Mesenchymal stem cell (in vitro differentiated cells and primary cell): ENCODE results near the gene C17orf50.
A peak's percentile ranks its signal among the peaks of the same experiment; 100 is the strongest.

Experiments used
- DNase-seq: peaks from one replicate; pipeline ENCODE4 v3.0.0-alpha.2; 2013
- H2AFZ ChIP-seq: one replicate; pipeline ENCODE4 v1.6.1; 2013; ENCODE audit warnings: low read depth, mild to moderate bottlenecking, control low read depth, inconsistent platforms, low read length, moderate library complexity
- H2AK5ac ChIP-seq: 2 replicates; pipeline ENCODE4 v1.6.1; 2013; ENCODE audit warnings: low read length, moderate library complexity, mild to moderate bottlenecking, inconsistent platforms; ENCODE audit not compliant: severe bottlenecking
- H2BK120ac ChIP-seq: one replicate; pipeline ENCODE4 v1.6.1; 2013; ENCODE audit warnings: low read depth, mild to moderate bottlenecking, inconsistent platforms, low read length, moderate library complexity
- H2BK12ac ChIP-seq, 2 experiments: one replicate each; pipeline ENCODE4 v1.6.1; 2013; ENCODE audit warnings: inconsistent platforms in 2 of 2, low read length in 2 of 2, mild to moderate bottlenecking in 2 of 2, moderate library complexity in 2 of 2, control low read depth in 1 of 2
- H2BK15ac ChIP-seq: one replicate; pipeline ENCODE4 v1.6.1; 2013; ENCODE audit warnings: mild to moderate bottlenecking, low read depth, inconsistent platforms; ENCODE audit not compliant: poor library complexity, severe bottlenecking
- H2BK5ac ChIP-seq: 2 replicates; pipeline ENCODE4 v1.6.1; 2013; ENCODE audit warnings: low read depth, mild to moderate bottlenecking, low read length, control low read depth, inconsistent platforms; ENCODE audit not compliant: poor library complexity, severe bottlenecking
- H3K14ac ChIP-seq, 2 experiments: one replicate each; pipeline ENCODE4 v1.6.1; 2013; ENCODE audit warnings: inconsistent platforms in 2 of 2, low read length in 2 of 2, control low read depth in 1 of 2, mild to moderate bottlenecking in 1 of 2, moderate library complexity in 1 of 2
- H3K18ac ChIP-seq, 2 experiments: one replicate each; pipeline ENCODE4 v1.6.1; 2013; ENCODE audit warnings: inconsistent platforms in 2 of 2, low read length in 2 of 2, control low read depth in 1 of 2, low read depth in 1 of 2, mild to moderate bottlenecking in 1 of 2
- H3K23ac ChIP-seq, 2 experiments: one replicate each; pipeline ENCODE4 v1.6.1; 2013; ENCODE audit warnings: inconsistent platforms in 2 of 2, low read length in 2 of 2, mild to moderate bottlenecking in 2 of 2, moderate library complexity in 2 of 2, control low read depth in 1 of 2
- H3K27ac ChIP-seq: 2 replicates; pipeline ENCODE4 v1.5.1; 2013; ENCODE audit warnings: mild to moderate bottlenecking, moderate library complexity, low read length, control low read depth, inconsistent platforms; ENCODE audit not compliant: poor library complexity, severe bottlenecking
- H3K27me3 ChIP-seq, 2 experiments: 2 replicates each; pipeline versions ENCODE4 v1.6.1 to v1.7.0; 2013; ENCODE audit warnings: low read length in 2 of 2, mild to moderate bottlenecking in 2 of 2, moderate library complexity in 2 of 2, control low read depth in 1 of 2, inconsistent platforms in 1 of 2; ENCODE audit not compliant: control insufficient read depth in 1 of 2, insufficient read depth in 1 of 2
- H3K36me3 ChIP-seq, 2 experiments: 2 replicates each; pipeline versions ENCODE4 v1.6.1 to v1.7.0; 2013; ENCODE audit warnings: low read length in 2 of 2, control low read depth in 1 of 2, inconsistent platforms in 1 of 2, low read depth in 1 of 2, mild to moderate bottlenecking in 1 of 2; ENCODE audit not compliant: insufficient read depth in 2 of 2, control insufficient read depth in 1 of 2
- H3K4ac ChIP-seq, 2 experiments: one replicate each; pipeline ENCODE4 v1.6.1; 2013; ENCODE audit warnings: inconsistent platforms in 2 of 2, low read length in 2 of 2, mild to moderate bottlenecking in 2 of 2, moderate library complexity in 2 of 2, control low read depth in 1 of 2, low read depth in 1 of 2
- H3K4me1 ChIP-seq: 2 replicates; pipeline ENCODE4 v1.6.1; 2013; ENCODE audit warnings: low read depth, low read length, control low read depth; ENCODE audit not compliant: control insufficient read depth, insufficient read depth
- H3K4me2 ChIP-seq: 2 replicates; pipeline ENCODE4 v1.6.1; 2013; ENCODE audit warnings: low read length, mild to moderate bottlenecking, inconsistent platforms; ENCODE audit not compliant: poor library complexity, severe bottlenecking
- H3K4me3 ChIP-seq, 2 experiments: 2 replicates each; pipeline versions ENCODE4 v1.5.1 to v1.7.0; 2013; ENCODE audit warnings: low read length in 2 of 2, mild to moderate bottlenecking in 2 of 2, control low read depth in 1 of 2, low read depth in 1 of 2; ENCODE audit not compliant: insufficient read depth in 1 of 2
- H3K79me1 ChIP-seq: replicated peaks from 2 replicates; pipeline ENCODE4 v1.6.1; 2013; ENCODE audit warnings: mild to moderate bottlenecking, control low read depth, low read length, inconsistent platforms; ENCODE audit not compliant: poor library complexity, severe bottlenecking
- H3K9ac ChIP-seq: 2 replicates; pipeline ENCODE4 v1.7.0; 2013; ENCODE audit warnings: mild to moderate bottlenecking, low read length, moderate library complexity
- H3K9me3 ChIP-seq: 2 replicates; pipeline ENCODE4 v1.7.0; 2013; ENCODE audit warnings: mild to moderate bottlenecking, low read length; ENCODE audit not compliant: control insufficient read depth
- H4K8ac ChIP-seq: one replicate; pipeline ENCODE4 v1.6.1; 2013; ENCODE audit warnings: inconsistent platforms, mild to moderate bottlenecking, low read length, moderate library complexity
- H4K91ac ChIP-seq: one replicate; pipeline ENCODE4 v1.6.1; 2013; ENCODE audit warnings: mild to moderate bottlenecking, low read length, inconsistent platforms
- WGBS: methylation state at CpG from one replicate; pipeline ENCODE4 v1.1.7; 2013; ENCODE audit warnings: mixed read lengths; 5-methylcytosine and 5-hydroxymethylcytosine counted together

C17orf50 gene

DNA sequence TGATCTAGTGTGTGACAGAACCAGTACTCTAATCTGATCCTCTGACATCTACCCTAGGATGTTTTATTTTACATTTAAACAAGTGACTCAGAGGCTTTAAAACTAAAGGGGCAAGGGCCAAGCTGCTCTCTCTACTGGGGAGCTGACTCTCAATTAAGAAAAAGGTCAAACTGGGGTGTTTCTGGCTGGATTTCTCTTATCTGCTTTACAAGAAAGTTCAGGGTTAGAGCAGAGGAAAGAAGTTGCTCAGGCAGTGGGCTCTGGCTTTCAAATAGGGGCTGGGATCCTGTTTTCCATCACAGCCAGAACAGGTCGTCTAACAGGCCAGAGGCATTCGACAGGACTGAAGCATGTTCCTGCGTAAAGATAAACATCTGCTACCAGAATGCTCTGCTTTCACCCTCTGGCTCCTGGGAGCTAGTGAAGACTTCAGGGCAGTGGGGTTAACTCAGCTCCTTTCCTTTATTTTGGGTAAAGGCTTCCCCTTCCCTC is 26.3 kb downstream of the C17orf50 start:
- Histone ChIP-seq H2AFZ (no peak overlapping the region), H3K14ac (no peak overlapping the region), H3K9ac (no peak overlapping the region), H2BK5ac (no peak overlapping the region), H3K27ac (no peak overlapping the region), H4K91ac (no peak overlapping the region), H3K36me3 (no peaks in the 10 kb centered on the region), H2BK120ac (no peak overlapping the region), H3K4me1 (peaks cover 4% of the 10 kb centered on the region), H2BK12ac (no peak overlapping the region), H3K9me3 (no peaks in the 10 kb centered on the region), H3K4me2 (no peak overlapping the region), H3K23ac (no peak overlapping the region), H2BK15ac (no peak overlapping the region), H3K4me3 (no peak overlapping the region), H3K4ac (no peak overlapping the region), H2AK5ac (peak overlapping the region; percentile 38), H3K79me1 (no peaks in the 10 kb centered on the region), H3K27me3 (peaks cover 21 to 46% of the 10 kb centered on the region in 2 experiments), H3K18ac (no peak overlapping the region), H4K8ac (no peak overlapping the region)
- peak; percentile 82 for DNase-seq
- 0% methylated on average over 3 of the region's 3 CpGs for WGBS

DNA sequence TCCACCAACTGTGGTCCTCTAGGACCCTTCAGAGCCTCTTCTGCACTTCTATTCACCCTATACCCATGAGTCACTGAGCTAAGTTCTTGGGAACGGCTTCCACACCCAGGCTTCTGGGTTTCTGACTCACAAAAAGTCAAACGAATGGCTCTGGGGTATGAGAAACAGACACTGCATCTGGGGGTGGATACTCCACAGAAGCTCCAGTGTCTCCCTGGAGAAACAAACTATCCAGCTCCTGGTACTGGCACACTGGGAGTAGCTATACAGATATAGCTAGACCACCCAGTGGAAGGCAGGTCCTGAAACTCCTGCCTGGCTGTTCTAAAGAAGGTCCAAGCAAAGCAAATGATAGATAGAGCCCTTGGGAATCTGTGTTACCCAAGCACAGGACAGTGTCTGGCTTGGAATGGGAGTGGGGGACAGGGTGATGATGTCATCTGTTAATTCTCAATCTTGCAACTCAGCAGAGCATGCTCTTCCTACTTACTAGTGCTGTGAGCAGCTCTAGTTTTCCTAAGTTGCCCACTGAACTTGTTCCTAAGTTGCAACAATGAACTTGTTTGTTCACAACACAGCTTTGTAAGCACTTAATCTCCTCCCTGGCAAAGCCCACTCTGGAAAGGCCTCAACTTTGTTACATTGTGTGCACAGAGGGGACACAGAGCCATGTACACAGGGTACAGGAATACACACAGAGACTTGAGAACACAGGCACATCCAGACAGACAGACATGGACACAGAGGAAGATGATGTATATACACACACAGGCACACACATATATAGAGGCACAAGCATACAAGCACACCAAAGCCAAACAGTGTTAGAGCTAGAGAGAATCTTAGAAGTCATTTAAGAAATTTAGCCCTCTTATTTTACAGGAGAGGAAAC is 28.0 kb downstream of the C17orf50 start:
- no peaks in the 10 kb centered on the region for H3K36me3 ChIP-seq
- H3K79me1 ChIP-seq = no peaks in the 10 kb centered on the region
- no peak overlapping the region for H2BK120ac ChIP-seq
- no peak overlapping the region for H2BK5ac ChIP-seq
- DNase-seq = peak; percentile 98
- peaks cover 33 to 48% of the 10 kb centered on the region in 2 experiments for H3K27me3 ChIP-seq
- WGBS = 0% methylated on average over 2 of the region's 2 CpGs
- H4K91ac ChIP-seq = peak overlapping the region; percentile 56
- no peak overlapping the region for H3K23ac ChIP-seq
- H3K14ac ChIP-seq = peak overlapping the region in 1 of 2 experiments; percentile 8
- peak overlapping the region; percentile 15 to 91 for H2BK12ac ChIP-seq
- H3K9me3 ChIP-seq = no peaks in the 10 kb centered on the region
- no peak overlapping the region for H2AFZ ChIP-seq
- peak overlapping the region; percentile 54 for H3K9ac ChIP-seq
- peak overlapping the region; percentile 48 to 86 for H3K4ac ChIP-seq
- peak overlapping the region; percentile 4 to 61 for H3K18ac ChIP-seq
- H3K4me2 ChIP-seq = no peak overlapping the region
- H4K8ac ChIP-seq = peak overlapping the region; percentile 37
- peaks cover 4% of the 10 kb centered on the region for H3K4me1 ChIP-seq
- no peak overlapping the region for H2AK5ac ChIP-seq
- peak overlapping the region; percentile 62 for H3K27ac ChIP-seq
- peak overlapping the region in 1 of 2 experiments; percentile 51 for H3K4me3 ChIP-seq
- no peak overlapping the region for H2BK15ac ChIP-seq

DNA sequence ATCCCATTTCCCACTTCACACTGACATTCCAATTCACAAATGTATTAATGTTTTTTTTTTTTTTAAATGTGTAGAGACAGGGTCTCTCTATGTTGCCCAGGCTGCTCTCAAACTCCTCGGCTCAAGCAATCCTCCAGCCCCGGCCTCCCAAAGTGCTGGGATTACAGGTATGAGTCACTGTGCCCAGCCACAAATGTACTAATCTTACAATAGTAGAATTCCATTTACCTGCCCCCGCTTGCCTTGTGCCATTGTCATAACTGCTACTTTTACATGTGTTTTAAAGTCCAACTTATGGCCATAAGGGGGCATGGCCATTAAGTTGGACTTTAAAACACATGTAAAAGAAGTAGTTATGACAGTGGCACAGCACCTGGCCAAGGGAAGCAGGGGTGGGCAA is 30.2 kb downstream of the C17orf50 start:
- Histone ChIP-seq H2AFZ (no peak overlapping the region), H3K79me1 (no peaks in the 10 kb centered on the region), H3K4me3 (no peak overlapping the region), H2AK5ac (no peak overlapping the region), H4K91ac (no peak overlapping the region), H3K4ac (no peak overlapping the region), H3K4me1 (peaks cover 16% of the 10 kb centered on the region), H3K14ac (no peak overlapping the region), H3K27me3 (peaks cover 41 to 56% of the 10 kb centered on the region in 2 experiments), H3K9me3 (no peaks in the 10 kb centered on the region), H2BK120ac (no peak overlapping the region), H3K36me3 (no peaks in the 10 kb centered on the region), H4K8ac (no peak overlapping the region), H3K27ac (no peak overlapping the region), H2BK15ac (no peak overlapping the region), H3K18ac (no peak overlapping the region), H3K4me2 (no peak overlapping the region), H2BK5ac (no peak overlapping the region), H3K9ac (no peak overlapping the region), H2BK12ac (peak overlapping the region in 1 of 2 experiments; percentile 52), H3K23ac (no peak overlapping the region)
- WGBS = 60% methylated on average over 2 of the region's 3 CpGs
- no peak for DNase-seq

DNA sequence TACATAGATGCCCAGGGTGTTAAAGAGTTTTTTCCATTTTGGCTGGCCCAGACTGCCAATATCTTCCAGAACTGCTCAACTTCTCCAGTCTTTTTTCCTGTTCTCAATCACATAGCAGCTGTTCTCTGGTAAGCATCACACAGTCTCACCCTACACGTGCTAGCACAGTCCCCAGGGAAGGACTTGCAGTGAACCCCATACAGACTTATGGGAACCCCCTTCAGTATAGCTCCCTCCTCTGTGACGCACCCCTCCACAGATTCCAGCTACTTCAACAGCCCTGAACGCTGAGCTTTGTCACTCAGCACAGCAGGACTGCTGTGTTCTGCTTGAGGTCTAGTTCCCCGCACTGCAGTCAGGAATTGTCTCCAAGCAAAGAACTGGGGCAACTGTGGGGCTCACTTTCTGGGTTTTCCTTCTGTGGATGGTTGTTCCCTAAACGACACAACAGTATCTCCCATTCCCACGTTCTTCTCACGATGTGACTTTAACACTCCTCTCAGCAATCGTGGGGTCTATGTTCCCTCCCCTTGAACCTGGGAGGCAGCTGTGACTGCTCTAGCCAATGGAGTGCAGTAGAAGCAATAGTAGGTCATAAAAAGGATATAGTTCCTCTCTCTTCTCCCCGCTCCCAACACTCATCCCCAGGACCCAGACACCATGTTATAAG is 31.1 kb downstream of the C17orf50 start:
- H3K9ac ChIP-seq = no peak overlapping the region
- H3K18ac ChIP-seq = peak overlapping the region in 1 of 2 experiments; percentile 30
- H2BK12ac ChIP-seq = no peak overlapping the region
- no peak for DNase-seq
- H3K4me2 ChIP-seq = no peak overlapping the region
- no peak overlapping the region for H3K4me3 ChIP-seq
- 58% methylated on average over 7 of the region's 9 CpGs for WGBS
- no peak overlapping the region for H4K8ac ChIP-seq
- H4K91ac ChIP-seq = no peak overlapping the region
- H3K27me3 ChIP-seq = peaks cover 51 to 66% of the 10 kb centered on the region in 2 experiments
- no peak overlapping the region for H2BK15ac ChIP-seq
- H2AFZ ChIP-seq = no peak overlapping the region
- no peak overlapping the region for H3K27ac ChIP-seq
- no peak overlapping the region for H3K23ac ChIP-seq
- peak overlapping the region in 1 of 2 experiments; percentile 11 for H3K4ac ChIP-seq
- peaks cover 17% of the 10 kb centered on the region for H3K4me1 ChIP-seq
- H2BK120ac ChIP-seq = no peak overlapping the region
- H3K79me1 ChIP-seq = no peaks in the 10 kb centered on the region
- no peak overlapping the region for H3K14ac ChIP-seq
- no peaks in the 10 kb centered on the region for H3K36me3 ChIP-seq
- no peak overlapping the region for H2BK5ac ChIP-seq
- no peaks in the 10 kb centered on the region for H3K9me3 ChIP-seq
- no peak overlapping the region for H2AK5ac ChIP-seq
